GM19023 (cell line): Measurements from ENCODE around the gene MYO5A.
"Not testable (repeated sequence)": the region's sequence is repeated elsewhere in the genome, so short reads cannot be mapped to it uniquely, and the experiment has no call there.

Experiments used
- ATAC-seq: cut with Tn5 transposase; IDR thresholded peaks from one replicate; pipeline ENCODE4 v1.9.1; 2021; ENCODE audit warnings: mild to moderate bottlenecking, moderate library complexity; ENCODE audit not compliant: unreplicated experiment

The MYO5A gene

DNA sequence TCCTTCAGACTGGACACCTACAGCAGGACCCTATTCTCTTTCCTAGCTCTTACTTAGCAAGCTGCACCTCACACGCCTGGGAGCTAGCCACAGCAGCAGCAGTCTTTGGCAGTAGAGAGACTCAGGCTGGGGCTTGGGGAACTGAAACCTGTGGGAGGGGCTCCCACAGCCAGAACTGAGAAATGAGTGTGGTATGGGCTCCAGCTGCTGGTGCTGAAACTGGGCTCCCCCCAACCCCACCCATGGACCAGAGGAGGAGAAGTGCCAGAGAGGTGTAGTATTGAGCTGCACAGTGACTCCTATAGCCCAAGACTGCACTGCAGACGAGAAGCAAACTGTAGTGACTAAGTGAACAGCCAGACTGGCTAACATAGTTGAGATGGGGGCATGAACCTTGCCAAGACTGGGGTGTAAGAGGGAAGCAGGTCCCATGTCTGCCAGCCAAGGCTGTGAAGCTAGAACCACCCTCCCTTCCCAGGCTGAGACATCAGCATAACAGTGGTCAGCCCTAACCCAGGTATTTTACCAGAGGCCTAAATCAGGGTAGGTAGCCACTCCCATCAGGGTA is 62.5 kb downstream of the MYO5A start:
- ATAC-seq = peak; percentile 98

DNA sequence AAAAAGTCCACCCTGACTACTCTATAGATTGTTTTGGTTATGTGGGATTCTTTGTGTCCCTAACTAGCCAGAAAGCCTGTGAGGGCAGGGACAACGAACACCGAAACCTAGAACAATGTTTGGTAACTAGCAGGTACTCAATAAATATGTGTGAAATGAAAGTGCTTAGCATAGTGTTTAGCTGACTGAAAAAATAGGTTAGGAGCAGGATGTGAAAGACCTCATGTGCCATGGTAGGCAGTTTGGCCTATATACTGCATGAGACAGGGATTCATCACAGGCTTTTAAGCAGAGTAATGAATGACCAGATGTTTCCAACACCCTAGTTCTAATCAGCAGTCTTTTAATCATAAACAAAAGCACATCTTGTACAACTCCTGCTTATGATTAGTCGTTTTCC is 64.2 kb downstream of the MYO5A start:
- peak; percentile 41 for ATAC-seq

DNA sequence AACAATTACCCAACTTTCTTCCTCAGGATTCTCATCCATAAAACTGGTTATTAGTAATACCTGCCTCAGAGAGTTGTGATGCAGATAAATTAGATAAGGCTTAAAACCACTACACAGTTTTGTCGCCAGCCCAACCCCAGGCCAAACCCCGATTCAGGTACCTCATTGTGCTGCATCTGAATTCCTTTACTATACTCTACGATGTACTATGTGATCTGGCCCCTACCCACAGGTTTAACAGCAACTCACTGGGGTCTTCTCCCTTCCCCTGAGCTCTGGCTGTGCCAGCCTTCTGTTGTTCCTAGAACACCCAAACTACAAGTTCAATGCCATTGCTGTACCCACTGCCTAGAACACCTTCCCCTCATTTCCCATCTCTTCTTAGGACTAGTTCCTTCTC is 64.6 kb downstream of the MYO5A start:
- no peak for ATAC-seq

DNA sequence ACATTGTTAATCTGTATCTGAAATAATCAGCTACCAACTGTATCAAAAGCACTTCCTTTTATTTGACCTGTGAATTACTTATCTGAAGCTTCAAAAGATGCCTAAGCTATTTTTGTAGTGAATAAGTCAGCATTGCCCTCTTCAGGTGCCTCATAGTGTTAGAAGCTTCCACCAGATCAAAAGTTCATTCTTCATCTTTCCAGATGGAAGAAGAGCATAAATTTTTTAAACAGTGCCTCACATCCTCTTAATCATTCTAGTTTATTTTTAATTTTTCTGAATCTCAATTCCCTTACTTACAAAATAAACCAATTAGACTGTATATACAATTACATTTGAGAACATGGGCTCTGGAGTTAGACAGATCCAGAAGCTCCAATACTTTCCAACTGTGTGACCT is 65.0 kb downstream of the MYO5A start:
- no peak for ATAC-seq

DNA sequence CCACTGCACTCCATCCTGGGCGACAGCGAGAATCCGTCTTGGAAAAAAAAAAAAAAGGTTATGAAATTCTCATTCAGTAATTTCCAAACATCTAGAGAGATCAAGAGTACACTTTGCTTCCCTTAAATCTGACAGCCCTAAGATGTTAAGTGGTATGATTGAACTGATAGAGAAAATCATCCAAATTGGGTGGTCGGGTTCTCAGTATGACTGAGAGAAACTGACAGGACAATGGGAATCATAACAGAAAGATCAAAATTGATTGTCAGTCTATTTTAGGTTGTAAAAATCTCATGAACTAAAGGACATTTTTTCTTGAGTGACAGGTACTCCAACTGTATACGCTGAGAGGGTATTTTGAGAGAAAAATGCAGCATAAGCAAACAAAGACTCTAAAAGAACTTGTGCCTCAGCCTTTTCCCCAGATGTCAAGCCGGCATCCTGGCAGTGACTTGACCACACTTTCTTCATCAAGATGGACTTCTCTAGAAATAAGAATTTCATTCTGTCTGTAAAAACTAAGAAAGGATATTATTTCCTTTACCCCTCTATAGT is 65.8 kb downstream of the MYO5A start:
- ATAC-seq = no peak

DNA sequence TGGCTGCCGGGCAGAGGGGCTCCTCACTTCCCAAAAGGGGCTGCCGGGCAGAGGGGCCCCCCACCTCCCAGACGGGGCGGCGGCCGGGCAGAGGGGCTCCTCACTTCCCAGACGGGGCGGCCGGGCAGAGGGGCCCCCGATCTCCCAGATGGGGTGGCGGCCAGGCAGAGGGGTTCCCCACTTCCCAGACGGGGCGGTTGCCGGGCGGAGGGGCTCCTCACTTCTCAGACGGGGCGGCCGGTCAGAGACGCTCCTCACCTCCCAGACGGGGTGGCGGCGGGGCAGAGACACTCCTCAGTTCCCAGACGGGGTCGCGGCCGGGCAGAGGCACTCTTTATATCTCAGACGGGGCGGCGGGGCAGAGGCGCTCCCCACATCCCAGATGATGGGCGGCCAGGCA is 69.0 kb downstream of the MYO5A start:
- not testable (repeated sequence) for ATAC-seq

DNA sequence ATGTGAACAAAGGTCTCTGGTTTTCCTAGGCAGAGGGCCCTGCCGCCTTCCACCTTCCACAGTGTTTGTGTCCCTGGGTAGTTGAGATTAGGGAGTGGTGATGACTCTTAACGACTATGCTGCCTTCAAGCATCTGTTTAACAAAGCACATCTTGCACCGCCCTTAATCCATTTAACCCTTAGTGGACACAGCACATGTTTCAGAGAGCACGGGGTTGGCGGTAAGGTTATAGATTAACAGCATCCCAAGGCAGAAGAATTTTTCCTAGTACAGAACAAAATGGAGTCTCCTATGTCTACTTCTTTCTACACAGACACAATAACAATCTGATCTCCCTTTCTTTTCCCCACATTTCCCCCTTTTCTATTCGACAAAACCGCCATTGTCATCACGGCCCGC is 69.4 kb downstream of the MYO5A start:
- ATAC-seq = not testable (repeated sequence)

DNA sequence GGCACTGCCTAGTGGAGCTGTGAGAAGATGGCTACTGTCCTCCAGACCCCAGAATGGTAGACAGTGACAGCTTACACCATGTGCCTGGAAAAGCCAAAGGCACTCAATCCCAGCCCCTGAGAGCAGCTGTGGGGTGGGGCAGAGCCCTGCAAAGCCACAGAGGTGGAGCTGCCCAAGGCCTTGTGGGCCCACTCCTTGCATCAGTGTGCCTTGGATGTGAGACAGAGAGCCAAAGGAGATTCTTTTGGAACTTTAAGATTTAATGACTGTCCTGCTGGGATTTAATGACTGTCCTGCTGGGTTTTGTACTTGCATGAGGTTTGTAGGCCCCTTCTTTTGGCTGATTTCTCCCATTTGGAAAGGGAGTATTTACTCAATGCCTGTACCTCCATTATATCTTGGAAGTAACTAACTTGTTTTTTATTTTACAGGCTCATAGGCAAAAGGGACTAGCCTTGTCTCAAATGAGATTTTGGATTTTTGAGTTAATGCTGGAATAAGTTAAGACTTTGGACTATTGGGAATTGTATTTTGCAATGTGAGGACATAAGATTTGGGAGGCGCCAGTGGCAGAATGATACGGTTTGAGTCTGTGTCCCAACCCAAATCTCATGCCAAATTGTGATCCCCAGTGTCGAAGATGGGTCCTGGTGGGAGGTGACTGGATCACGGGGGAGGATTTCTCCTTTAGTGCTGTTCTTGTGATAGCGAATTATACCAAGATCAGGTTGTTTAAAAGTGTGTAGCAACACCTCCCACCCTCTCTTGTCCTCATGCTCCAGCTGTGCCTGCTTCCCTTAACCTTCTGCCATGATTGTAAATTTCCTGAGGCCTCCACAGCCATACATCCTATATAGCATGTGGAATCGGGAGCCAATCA is 80.4 kb downstream of the MYO5A start:
- ATAC-seq = no peak

DNA sequence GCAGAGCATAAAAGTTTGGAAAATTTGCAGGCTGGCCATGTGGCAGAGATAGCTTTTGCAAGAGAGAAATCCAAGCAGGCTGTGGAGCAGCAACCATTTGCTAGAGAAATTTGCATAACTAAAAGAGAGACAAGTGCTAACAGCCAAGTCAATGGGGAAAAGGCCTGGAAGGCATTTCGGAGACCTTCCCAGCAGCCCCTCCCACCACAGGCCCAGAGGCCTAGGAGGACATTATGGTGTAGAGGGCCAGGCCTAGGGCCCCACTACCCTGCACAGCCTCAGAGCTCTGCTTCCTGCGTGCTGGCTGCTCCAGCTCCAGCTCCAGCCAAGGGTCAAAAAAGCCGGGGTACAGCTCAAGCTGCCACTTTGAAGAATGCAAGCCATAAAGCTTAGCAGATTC is 82.7 kb downstream of the MYO5A start:
- ATAC-seq = no peak

DNA sequence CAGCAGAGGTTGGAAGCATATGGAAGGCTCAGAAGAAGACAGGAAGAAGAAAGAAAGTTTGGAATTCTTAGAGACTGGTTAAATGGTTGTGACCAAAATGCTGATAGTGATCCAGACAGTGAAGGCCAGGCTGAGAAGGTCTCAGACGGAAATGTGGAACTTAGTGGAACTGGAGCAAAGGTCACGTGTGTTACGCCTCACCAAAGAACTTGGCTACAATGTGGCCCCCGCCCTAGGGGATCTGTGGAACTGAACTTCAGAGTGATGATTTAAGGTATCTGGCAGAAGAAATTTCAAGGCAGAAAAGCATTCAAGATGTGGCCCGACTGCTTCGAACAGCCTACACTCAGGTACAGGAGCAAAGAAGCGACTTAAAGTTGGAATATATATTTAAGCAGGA is 83.1 kb downstream of the MYO5A start:
- no peak for ATAC-seq

DNA sequence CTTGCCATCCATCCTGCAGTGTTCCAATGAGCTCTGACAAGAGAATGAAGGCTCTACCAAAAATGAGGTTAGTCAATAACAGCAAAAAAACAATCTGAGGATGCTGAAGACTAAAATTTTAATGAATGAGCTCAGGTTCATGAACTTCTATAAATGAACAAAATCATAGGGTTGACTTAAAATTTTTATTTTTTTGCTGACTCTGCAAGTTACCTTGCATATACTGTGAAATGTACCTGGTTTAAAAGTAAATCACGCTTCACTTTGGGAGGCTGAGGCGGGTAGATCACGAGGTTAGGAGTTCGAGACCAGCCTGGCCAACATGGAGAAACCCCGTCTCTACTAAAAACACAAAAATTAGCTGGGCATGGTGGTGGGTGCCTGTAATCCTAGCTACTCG is 85.5 kb downstream of the MYO5A start:
- ATAC-seq = not testable (repeated sequence)

DNA sequence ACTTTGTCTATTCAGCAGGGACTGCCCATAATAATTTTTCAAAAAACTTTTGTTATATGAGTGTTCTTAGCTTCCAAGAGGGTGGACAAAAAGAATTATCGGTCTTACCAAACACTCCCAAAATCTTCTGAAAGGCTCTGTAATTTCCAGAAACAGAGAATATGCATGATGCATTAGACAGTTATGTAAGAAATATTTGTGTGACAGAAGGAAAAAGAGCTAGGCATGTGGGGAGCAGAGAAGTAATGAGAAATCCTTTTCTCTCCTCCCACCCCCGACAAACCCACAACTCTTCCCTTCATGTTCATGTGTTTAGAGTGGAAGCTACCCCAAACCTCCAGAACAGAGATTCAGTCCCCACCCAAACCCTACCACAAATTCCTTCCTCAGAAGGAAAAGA is 86.8 kb downstream of the MYO5A start:
- ATAC-seq = no peak

DNA sequence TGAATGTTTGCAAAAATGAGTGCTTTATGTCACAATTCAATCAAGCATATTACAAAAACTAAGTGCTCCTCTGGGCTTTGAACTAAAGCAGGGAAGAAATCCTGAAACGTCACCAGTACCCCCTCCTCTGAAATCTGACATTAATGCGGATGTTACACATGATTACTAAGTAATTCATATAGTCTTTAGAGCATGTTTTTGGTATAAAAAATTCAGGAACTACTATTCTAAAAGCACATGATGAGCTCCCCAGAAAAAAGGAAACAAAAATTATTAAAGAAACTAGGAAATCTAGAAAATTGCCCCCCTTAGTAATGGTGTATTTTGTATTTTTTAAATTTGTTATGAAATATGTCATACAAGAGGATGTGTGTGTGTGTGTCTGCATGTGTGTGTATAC is 87.7 kb downstream of the MYO5A start:
- no peak for ATAC-seq

DNA sequence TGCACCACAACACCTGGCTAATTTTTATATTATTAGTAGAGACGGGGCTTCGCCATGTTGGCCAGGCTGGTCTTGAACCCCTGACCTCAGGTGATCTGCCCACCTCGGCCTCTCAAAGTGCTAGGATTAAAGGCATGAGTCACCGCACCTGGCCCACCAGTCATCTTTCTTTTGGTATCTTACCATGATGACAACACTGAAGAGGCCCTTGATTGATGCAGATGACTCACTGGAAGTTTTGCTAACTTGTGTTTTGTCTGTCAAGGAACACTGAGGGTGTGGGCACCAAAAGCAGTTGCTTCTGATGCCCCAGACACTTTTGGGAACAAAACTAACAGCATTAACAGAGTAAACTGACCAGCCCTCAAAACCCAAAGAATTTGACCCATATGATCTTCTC is 88.3 kb downstream of the MYO5A start:
- no peak for ATAC-seq

DNA sequence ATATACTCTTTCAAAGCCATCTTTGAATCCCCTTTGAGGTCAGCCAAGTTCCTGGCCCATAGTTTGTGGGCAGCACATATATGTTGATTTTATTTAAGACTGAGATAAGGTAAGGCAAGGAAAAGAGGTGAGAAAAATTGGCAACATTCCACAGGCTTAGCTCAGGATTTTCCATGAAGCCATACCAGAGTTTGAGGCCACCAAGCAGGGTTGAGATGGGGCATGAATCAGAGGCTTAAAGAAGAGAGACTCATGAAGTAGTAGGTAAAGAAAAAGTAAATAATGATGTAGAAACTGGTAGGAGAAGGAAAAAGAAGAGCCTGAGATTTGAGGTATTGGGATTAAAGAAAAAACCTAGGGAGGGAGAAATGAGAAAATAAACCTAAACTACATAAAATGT is 89.2 kb downstream of the MYO5A start:
- no peak for ATAC-seq

DNA sequence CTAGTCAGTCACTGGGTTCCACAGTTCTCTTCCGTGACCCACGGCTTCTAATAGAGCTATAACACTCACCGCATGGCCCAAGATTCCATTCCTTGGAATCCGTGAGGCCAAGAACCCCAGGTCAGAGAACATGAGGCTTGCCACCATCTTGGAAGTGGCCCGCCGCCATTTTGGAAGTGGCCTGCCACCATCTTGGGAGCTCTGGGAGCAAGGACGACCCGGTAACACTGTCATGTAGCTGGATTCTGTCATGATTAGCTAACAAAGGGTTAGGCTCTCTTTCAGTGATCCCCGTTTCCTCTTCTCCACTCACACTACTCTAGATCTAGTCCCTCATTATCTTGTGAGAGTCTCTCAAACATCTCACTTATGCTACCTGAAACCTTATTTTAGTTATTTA is 89.6 kb downstream of the MYO5A start:
- ATAC-seq = not testable (repeated sequence)

DNA sequence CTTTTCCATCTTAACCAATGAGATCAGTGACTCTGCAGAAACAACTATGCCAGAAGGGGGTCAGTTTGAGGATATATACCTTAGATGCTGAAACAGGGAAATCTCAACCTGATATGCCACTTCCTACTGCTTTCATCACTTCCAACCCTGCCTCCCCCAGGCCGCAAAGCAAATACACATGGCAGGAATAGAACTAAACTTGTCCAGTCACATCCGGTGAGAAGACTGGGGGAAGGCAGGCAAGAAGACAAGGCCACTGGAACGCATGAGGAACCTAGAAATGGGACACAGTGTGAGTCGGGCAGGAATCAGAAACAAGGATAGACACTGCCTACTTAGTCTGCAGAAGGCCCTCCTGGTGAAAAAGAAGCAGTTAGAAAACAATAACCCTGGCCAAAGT is 90.6 kb downstream of the MYO5A start:
- ATAC-seq = no peak

DNA sequence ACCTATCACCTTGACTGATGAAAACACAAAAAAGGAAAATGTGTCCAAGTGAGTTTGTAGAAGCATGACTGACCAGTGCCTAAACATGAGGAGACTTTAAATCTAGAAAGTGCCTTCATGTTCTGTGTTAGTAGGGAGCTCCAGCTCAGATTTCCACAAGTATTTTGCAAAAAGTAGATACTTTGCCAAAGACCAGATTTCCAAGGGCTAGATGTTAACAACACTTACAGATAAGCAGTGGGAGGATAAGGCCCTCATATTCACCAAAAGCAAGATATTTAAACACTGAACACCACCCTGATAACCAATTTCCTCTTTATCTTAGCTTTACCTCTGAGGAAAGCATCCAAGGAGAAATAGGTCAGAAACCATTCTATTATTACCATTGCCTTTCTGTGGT is 91.0 kb downstream of the MYO5A start:
- no peak for ATAC-seq

DNA sequence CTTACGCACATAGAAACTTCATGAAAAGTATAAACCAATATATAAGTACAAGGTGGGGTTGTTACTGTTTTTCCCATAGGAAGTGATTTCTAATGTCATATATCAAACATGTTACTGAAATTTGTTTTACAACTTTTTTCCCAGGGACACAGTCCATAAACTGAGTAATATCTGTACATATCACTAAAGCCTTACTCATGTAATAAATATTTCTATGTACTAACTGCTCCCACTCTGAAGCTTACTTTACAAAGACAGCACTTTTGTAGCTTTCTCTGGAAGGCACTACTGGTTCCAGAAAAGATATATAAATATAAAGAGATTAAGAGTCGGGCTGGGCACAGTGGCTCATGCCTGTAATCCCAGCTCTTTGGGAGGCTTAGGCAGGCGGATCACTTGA is 91.7 kb downstream of the MYO5A start:
- no peak for ATAC-seq

DNA sequence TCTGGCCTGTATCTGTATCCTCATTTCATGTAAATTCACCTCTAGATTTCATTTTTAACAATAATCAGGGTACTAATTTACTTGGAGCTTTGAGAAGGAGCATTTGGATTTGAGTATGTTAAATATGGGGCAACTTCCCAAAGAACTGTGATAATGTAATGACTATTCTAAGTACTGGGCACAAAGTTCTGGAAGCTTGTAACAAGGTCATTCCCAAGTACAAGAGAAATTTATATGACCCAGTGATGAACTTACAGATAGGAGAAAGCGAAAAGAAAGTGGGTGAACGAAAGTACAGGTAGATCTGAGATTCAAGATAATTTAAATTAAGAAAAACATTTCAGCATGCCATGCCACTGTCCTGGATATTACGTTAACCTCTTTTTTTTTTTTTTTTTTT is 93.8 kb downstream of the MYO5A start:
- ATAC-seq = no peak

DNA sequence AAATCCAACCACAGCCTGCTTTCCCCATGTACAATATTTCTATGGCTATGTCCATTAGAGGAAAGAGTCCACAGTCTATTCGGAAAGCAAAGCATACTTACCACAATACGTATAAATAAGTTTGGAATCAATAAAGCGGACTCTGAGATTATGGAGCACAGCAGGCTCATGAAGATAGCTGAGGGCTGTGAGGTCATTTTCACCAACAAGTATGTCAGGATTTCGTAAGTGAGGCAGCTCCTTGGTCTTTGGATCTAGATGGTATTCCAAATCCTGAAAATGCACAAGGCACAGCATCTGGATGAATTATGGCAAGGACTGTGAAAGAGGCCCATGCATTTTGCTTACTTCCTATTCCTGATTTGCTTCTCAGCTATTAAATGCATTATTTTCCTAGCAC is 100.4 kb downstream of the MYO5A start:
- ATAC-seq = no peak

DNA sequence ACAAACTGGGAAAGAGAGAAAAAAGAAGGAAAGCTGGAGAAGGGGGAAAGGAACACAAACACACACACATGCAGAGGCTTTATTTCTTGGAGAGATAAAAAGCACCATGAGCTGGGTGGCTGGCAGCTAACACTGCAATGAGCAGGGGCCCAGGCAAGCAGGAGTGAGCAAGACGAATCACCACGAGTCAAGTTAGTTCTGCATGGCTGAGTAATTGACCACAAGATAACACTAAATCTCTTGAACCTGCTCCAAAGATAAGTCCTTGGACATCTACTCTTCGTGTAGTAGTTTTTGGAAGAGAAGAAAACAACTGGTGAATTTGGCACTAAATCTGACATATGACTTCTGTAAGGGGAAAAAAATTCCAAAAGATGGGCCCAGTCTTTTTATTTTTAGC is 100.9 kb downstream of the MYO5A start:
- ATAC-seq = no peak
